HAP-1 (cell line): Measurements from ENCODE around the gene KAT2B.

Source experiments
- DNase-seq, 2 experiments: peaks; one replicate each; pipeline ENCODE4 v3.0.0-alpha.2; 2016 to 2020; ENCODE audit warnings: low spot score in 2 of 2
- H3K27me3 ChIP-seq: fragments of 250-450 bp; sonication (Bioruptor Pico); 2 replicates; pipeline ENCODE4 v1.5.1; 2020; ENCODE audit warnings: low read depth, mild to moderate bottlenecking, moderate library complexity
- H3K36me3 ChIP-seq: fragments of 250-450 bp; sonication (Bioruptor Pico); replicated peaks from 2 replicates; pipeline ENCODE4 v1.5.1; 2020; ENCODE audit warnings: mild to moderate bottlenecking
- H3K4me1 ChIP-seq: fragments of 250-450 bp; sonication (Bioruptor Pico); 2 replicates; pipeline ENCODE4 v1.5.1; 2020; ENCODE audit warnings: mild to moderate bottlenecking
- H3K4me3 ChIP-seq: fragments of 250-450 bp; sonication (Bioruptor Pico); 2 replicates; pipeline ENCODE4 v1.5.1; 2020; ENCODE audit warnings: mild to moderate bottlenecking, moderate library complexity
- H3K9me3 ChIP-seq: fragments of 250-450 bp; sonication (Bioruptor Pico); 2 replicates; pipeline ENCODE4 v1.5.1; 2020; ENCODE audit warnings: mild to moderate bottlenecking, moderate library complexity
- in situ Hi-C: fragments of 300-500 bp; cut with MboI; formaldehyde crosslinking; loops from 3 replicates; pipeline ENCODE4 v1.14.3; 2020; ENCODE audit warnings: low sequenced_read_pairs, inconsistent platforms, mixed read lengths

Gene KAT2B

DNA sequence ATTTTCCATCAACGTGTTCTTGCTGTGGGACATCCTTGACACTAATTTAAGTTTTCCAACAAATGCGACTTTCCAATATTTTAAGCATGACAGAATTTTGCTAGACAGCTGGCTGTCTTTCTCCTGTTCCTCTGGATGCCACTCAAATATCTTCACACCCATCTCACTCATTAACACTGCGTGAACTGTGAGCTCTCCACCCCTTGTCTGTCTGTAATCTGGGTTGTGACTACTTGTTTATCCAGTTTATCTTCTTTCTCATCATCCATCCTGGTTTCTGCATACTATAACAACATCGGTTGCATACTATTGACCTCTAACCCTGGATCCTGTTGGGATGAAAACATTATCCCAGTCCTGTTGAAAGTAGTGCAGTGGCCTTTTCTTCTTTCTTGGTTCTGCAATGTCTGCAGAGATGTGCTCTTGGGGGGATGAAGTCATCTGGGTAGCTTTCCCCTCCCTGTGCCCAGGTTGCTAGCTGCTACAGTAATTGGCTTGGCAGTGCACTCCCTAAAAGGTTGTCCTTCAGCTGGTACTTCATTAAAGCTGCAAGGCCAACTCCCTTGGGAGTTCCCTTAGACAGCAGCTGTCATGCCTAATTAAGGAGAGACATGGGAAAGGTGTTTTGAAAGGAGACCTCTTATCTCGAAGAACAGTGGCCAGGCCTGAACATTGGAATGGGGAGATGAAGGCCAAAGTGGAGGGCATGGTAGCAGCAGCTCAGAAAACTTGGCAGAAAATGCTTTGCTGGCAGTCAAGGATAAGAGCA, 24.7 kb downstream of the KAT2B start:
- in situ Hi-C loops, result no loop called here
- DNase-seq, result no peak
- Histone ChIP-seq H3K36me3 (0 out of 2 replicates have a peak, but pooled peaks cover 3% of the 10 kb centered on the region), H3K9me3 (no peaks in the 10 kb centered on the region), H3K4me1 (peaks cover 22% of the 10 kb centered on the region), H3K4me3 (no peak overlapping the region), H3K27me3 (no peaks in the 10 kb centered on the region)

DNA sequence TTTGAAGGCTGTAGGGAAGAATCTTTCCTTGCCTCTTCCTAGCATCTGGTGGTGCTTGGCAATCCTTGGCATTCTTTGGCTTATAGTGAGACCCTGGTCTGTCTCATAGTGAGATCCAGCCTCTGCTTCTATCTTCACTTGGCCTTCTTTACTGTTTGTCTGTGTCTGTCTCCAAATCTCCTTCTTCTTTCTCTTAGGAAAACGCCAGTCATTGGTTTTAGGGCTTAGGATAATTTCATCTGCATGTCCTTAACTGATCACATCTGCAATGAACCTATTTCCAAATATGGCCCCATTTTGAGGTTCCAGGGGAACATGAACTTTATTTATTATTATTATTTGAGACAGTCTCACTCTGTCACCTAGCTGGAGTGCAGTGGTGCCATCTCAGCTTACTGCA, 25.8 kb downstream of the KAT2B start:
- Histone ChIP-seq H3K4me3 (no peak overlapping the region), H3K27me3 (no peaks in the 10 kb centered on the region), H3K9me3 (no peaks in the 10 kb centered on the region), H3K4me1 (peaks cover 22% of the 10 kb centered on the region), H3K36me3 (0 out of 2 replicates have a peak, but pooled peaks cover 3% of the 10 kb centered on the region)
- in situ Hi-C loops, result no loop called here
- no peak for DNase-seq

DNA sequence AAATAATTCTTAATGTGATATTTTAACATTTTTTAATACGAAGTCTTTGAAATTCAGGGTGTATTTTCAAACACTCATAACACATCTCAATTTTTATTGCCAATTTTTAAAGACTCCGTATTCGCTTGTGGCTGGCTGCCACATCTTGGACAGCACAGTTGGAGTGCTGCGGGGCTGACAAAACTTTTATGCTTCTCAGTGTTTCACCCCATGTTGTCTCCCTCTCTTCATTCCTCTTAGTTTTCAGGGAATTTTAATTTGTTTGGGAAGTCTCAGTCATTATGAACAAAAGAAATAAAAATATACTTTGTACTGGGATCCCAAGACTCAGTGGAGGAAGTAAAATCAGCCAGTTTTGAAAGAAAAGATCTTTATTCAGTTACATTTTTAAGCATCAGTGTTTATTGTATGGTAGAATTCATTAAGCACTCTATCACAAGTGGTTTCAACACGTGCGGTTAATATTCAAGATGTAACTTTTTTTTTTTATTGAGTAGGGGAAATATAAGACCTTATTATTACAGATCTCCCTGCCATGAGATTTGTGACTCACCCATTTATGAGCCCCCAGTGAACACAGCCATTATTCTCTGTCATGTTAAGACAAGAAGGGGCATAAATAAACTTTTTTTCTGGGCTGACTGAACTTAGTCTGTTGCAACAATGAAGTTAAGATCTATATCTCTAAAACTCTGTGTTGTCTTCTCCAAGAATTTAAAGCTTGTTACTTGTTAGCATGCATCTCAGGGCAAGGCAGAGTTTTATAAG, 26.8 kb downstream of the KAT2B start:
- Histone ChIP-seq H3K9me3 (no peaks in the 10 kb centered on the region), H3K4me3 (no peak overlapping the region), H3K36me3 (0 out of 2 replicates have a peak, but pooled peaks cover 3% of the 10 kb centered on the region), H3K4me1 (peaks cover 26% of the 10 kb centered on the region), H3K27me3 (no peaks in the 10 kb centered on the region)
- DNase-seq, result peak; percentile 79 to 81
- in situ Hi-C loops, result no loop called here

DNA sequence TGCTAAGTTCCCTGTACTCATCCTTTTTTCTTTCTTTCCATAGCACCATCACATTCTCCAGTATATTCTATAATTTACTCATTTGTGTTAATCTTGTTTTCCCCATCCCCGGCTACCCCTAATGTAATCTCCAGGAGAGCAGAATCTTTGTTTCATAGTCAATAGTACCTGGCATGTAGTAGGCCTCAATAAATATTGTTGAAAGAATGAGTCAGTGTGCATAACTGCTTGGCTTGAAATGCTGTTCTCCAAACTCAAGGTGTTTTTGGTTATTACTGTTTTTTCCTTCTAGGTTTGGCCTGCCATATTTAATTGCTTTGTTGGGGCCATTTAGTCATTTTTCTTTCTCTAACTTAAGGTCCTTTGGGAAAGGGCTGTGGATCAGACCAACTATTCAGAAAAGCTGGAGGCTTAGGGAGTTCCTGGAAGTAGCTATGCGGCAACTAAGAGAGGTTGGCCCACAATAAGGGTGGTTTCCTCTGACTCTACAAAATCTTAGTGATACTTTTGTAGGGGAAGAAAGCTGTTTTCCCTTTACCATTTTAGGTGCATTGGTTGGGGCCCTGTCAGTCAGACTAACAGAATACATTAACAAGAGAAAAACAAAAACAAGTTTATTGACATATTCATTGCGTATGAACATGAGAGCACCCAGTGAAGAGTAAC, 28.4 kb downstream of the KAT2B start:
- in situ Hi-C loops, result no loop called here

DNA sequence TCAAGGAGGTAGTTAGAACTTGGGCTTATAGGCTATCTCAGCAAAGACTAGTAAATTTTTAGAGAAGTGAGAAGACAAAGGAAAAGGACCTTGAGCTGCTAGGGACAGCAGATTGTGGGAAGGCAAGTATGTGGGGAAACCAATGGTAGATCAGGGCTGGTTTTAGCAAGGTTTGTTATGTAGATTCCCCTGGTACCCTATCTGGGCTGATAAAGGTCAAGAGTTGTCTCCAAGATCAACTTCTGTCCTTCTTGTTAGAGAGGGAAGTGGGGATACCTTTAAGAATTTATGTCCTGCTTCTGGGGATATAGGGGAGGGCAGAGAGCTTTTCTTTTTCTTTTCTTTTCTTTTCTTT, 28.9 kb downstream of the KAT2B start:
- no peak overlapping the region for H3K4me3 ChIP-seq
- H3K4me1 ChIP-seq, result peaks cover 45% of the 10 kb centered on the region
- no peak for DNase-seq
- no peaks in the 10 kb centered on the region for H3K9me3 ChIP-seq
- no peaks in the 10 kb centered on the region for H3K27me3 ChIP-seq
- 0 out of 2 replicates have a peak, but pooled peaks cover 3% of the 10 kb centered on the region for H3K36me3 ChIP-seq
- in situ Hi-C loops, result no loop called here

More for the DNA sequence above, 28.4 kb downstream of the KAT2B start:
- H3K36me3 ChIP-seq, result 0 out of 2 replicates have a peak, but pooled peaks cover 3% of the 10 kb centered on the region
- DNase-seq, result no peak
- no peaks in the 10 kb centered on the region for H3K9me3 ChIP-seq
- no peak overlapping the region for H3K4me3 ChIP-seq
- H3K4me1 ChIP-seq, result peaks cover 41% of the 10 kb centered on the region
- no peaks in the 10 kb centered on the region for H3K27me3 ChIP-seq

DNA sequence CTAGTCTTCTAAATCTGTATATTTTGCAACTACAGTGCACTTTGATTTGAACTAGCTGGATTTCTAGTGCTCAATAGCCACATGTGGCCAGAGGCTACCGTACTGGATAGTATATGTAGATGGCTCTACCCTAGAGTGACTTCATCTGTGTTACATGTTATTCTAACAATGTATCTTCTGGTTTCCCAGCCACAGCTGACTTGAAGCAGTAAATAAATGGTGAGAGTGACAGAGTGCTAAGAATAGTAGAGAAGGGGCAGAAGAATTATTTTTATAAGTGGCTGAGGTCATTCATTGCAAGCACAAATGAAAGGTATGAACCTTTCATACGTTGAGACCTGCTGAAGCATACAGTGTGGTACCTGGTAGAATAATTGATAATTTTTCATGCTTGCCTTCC, 30.9 kb downstream of the KAT2B start:
- no peak for DNase-seq

DNA sequence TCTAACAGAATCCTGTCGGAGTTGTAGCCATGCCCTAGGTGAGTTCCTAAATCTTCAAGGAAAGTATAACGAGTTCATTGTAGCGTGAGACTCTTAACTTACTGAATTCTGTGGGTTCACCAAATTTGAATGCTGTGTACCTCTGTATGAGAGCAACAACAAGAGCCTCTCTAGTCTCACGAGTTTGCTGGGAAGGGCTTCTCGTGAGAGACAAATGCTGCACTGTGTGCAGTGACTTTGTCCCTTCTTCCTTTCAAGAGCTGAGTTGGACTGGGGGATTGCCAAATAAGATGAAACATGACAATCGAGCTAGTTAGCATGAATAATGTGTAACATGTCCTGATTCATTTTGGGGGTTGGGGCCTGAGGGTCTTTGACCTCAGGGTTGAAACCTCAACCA, 32.2 kb downstream of the KAT2B start:
- DNase-seq, result no peak
- H3K9me3 ChIP-seq, result no peaks in the 10 kb centered on the region
- no peak overlapping the region for H3K4me3 ChIP-seq
- H3K4me1 ChIP-seq, result peaks cover 44% of the 10 kb centered on the region
- in situ Hi-C loops, result no loop called here
- H3K27me3 ChIP-seq, result no peaks in the 10 kb centered on the region
- 0 out of 2 replicates have a peak, but pooled peaks cover 3% of the 10 kb centered on the region for H3K36me3 ChIP-seq

More for the DNA sequence above, 30.9 kb downstream of the KAT2B start:
- no peak overlapping the region for H3K4me3 ChIP-seq
- no peaks in the 10 kb centered on the region for H3K27me3 ChIP-seq
- H3K4me1 ChIP-seq, result peaks cover 51% of the 10 kb centered on the region
- no peaks in the 10 kb centered on the region for H3K9me3 ChIP-seq
- H3K36me3 ChIP-seq, result 0 out of 2 replicates have a peak, but pooled peaks cover 3% of the 10 kb centered on the region
- in situ Hi-C loops, result no loop called here

DNA sequence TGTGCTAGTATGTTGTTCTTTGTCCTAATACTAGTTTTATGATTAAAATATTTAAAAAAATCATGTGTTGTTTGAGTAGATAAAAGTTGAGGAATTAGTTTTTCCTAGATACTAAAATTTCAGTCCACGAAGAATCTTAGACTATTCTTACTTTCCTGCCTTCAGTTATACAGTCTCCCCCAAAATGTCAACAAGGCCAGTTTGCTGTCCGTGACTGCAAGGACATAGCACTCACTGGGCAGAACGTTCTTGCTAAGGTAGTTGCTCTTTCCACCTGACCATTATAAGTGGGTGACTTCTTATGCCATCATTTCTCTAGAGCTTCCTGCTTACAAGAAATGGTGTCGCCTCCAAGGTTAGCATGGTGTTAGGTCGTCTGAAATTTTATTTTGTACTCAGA, 32.8 kb downstream of the KAT2B start:
- in situ Hi-C loops, result no loop called here
- Histone ChIP-seq H3K4me1 (peaks cover 39% of the 10 kb centered on the region), H3K36me3 (0 out of 2 replicates have a peak, but pooled peaks cover 3% of the 10 kb centered on the region), H3K27me3 (no peaks in the 10 kb centered on the region), H3K4me3 (no peak overlapping the region), H3K9me3 (no peaks in the 10 kb centered on the region)
- DNase-seq, result no peak

DNA sequence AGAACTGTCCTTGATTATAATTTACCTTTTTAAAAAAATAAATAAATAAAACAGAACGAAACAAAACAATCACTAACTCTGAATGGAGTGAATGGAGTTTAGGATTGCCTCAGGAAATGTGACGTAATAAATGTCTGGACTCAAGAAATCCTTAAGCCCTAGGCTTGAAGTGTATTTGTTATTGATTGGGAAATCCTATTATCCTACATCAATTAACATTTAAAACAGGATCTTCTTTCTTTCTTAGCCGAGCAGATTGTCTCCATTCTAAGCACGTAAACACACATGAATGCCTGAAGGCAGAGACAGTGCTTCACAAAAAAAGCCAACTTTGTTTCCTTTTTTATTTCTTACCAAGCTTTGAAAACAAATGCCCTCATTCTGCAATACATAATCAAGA, 33.4 kb downstream of the KAT2B start:
- H3K36me3 ChIP-seq, result no peaks in the 10 kb centered on the region
- peak; percentile 39 to 93 for DNase-seq
- in situ Hi-C loops, result no loop called here

DNA sequence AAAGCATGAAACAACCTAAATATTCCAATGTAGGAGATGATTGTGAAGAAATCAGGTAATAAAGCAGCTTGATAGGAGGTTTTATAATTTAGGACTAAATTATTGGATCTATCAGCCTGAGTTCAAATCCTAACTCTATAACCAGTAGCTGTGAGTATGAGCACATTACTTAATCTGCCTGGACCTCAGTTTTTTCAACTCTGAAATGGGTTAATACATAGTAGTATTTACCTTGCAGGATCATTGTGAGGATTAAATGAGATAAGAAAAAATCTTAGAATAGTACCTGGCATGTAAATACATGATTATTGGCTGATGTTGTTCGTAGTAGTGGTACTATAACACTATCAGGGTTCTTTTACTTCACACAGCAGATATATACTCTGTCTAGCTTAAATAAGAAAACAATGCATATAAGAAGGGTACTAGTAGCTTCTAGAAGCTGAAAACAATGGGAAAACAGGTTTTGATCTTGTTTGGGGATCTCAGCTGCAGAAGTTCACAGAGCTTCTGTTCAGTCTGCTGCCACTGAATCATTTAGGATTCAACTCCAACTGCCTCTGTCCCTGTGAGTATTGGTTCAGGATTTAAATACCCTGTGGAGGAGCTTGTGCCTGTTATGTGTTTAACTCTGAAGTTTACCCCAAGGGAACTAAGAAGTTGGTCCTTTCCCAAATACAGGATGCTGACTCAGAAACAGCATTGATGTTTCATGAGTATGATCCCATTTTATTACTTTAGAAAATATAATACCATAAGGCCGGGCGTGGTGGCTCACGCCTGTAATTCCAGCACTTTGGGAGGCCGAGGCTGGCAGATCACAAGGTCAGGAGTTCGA, 34.2 kb downstream of the KAT2B start:
- no peak for DNase-seq
- Histone ChIP-seq H3K9me3 (no peaks in the 10 kb centered on the region), H3K4me3 (no peak overlapping the region), H3K4me1 (peaks cover 29% of the 10 kb centered on the region), H3K27me3 (no peaks in the 10 kb centered on the region), H3K36me3 (no peaks in the 10 kb centered on the region)
- in situ Hi-C loops, result no loop called here

More for the DNA sequence above, 33.4 kb downstream of the KAT2B start:
- Histone ChIP-seq H3K4me3 (no peak overlapping the region), H3K9me3 (no peaks in the 10 kb centered on the region), H3K4me1 (peaks cover 35% of the 10 kb centered on the region), H3K27me3 (no peaks in the 10 kb centered on the region)

DNA sequence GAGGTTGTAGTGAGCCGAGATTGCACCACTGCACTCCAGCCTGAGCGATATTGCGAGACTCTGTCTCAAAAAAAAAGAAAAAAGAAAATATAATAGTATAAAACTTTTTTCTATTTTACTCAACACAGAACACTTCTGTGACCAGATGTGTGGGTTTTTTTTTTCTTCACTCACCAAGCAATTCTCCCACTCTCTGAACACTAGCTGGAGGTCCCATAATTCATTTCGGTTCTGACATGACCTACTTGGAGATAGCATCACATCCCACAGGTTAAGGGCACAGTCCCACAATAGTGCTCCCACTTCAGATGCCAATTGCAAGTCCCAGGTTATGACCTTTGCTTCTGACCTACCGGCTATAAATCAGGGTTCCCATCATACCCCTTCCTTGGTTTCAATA, 35.0 kb downstream of the KAT2B start:
- in situ Hi-C loops, result no loop called here
- Histone ChIP-seq H3K9me3 (no peaks in the 10 kb centered on the region), H3K36me3 (no peaks in the 10 kb centered on the region), H3K4me3 (no peak overlapping the region), H3K4me1 (peaks cover 29% of the 10 kb centered on the region), H3K27me3 (no peaks in the 10 kb centered on the region)
- DNase-seq, result no peak

DNA sequence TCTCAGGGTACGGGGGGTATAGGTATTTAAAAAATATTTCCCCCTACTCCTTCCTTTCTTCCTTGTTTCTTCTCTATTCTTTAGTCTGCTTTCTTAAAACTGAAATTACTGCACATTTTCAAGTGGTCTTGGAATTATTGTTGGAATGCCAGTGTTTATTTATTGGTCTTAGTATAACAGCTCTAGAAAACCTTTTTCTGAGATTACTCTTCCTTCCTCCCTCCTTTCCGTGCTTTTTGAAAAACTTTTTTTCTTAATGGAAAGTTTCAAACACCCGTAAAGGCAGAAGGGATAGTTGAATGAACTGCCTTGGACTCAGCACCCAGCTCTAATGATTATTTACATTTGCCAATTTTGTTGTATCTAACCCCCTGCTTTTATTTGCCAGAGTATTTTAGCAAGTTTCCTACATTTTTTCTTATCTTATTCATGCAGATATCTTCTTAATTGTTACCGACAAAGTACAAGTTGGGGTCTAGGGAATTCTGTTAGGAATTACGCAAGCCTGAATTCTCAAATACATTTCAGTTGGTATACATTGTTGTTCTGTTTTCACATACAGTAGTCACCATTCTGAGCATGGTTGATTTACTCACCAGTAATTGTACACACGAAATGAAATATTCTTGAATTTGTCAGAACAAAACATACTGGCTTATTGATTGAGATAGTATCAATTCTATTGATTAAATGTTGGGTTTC, 36.2 kb downstream of the KAT2B start:
- Histone ChIP-seq H3K4me1 (peaks cover 28% of the 10 kb centered on the region), H3K4me3 (no peak overlapping the region), H3K27me3 (no peaks in the 10 kb centered on the region), H3K9me3 (no peaks in the 10 kb centered on the region), H3K36me3 (no peaks in the 10 kb centered on the region)
- DNase-seq, result no peak
- in situ Hi-C loops, result no loop called here

DNA sequence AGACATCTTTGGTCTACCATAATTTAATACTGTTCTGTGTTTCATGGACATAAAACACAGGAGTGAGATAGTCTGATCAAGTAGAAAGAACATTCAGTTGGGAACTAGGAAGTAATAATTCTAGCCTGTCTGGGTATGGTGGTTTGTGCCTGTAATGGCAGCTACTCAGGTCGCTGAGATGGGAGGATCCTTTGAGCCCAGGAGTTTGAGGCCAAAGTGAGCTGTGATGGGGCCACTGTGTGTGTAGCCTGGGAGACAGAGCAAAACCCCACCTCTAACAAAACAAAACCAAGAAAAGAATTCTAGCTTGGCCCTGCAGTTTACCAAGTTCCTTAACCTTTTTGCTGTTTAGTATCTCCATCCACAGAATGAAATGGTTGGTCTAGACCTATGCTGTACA, 36.8 kb downstream of the KAT2B start:
- H3K36me3 ChIP-seq, result no peaks in the 10 kb centered on the region
- H3K4me3 ChIP-seq, result no peak overlapping the region
- no peak for DNase-seq
- peaks cover 24% of the 10 kb centered on the region for H3K4me1 ChIP-seq
- in situ Hi-C loops, result no loop called here
- H3K9me3 ChIP-seq, result no peaks in the 10 kb centered on the region
- no peaks in the 10 kb centered on the region for H3K27me3 ChIP-seq
